Brain microvascular endothelial cell (primary cell): ENCODE data around the gene BMERB1.
"Not testable (repeated sequence)": the region's sequence is repeated elsewhere in the genome, so short reads cannot be mapped to it uniquely, and the experiment has no call there.

Experiments used
- DNase-seq: peaks from one replicate; pipeline ENCODE4 v3.0.0-alpha.2; 2020
- H3K27ac ChIP-seq: fragments of 250-450 bp; sonication (Bioruptor Pico); 2 replicates; pipeline ENCODE4 v1.5.1; 2020; ENCODE audit warnings: mild to moderate bottlenecking, moderate library complexity
- H3K27me3 ChIP-seq: fragments of 250-450 bp; sonication (Bioruptor Pico); replicated peaks from 2 replicates; pipeline ENCODE4 v1.5.1; 2020; ENCODE audit warnings: mild to moderate bottlenecking
- H3K36me3 ChIP-seq: fragments of 250-450 bp; sonication (Bioruptor Pico); replicated peaks from 2 replicates; pipeline ENCODE4 v1.5.1; 2020; ENCODE audit warnings: mild to moderate bottlenecking
- H3K4me3 ChIP-seq: 2 replicates; pipeline ENCODE4 v1.5.1; 2011; ENCODE audit warnings: low read depth, mild to moderate bottlenecking, control low read depth, low read length, moderate library complexity
- CTCF ChIP-seq: IDR thresholded peaks from 2 replicates; pipeline ENCODE4 v1.5.1; 2011; ENCODE audit warnings: low read depth, mild to moderate bottlenecking, moderate library complexity, low read length, control low read depth, inconsistent platforms; ENCODE audit errors: missing control alignments
- in situ Hi-C: cut with HindIII; loops from 2 replicates; pipeline ENCODE4 v1.10.0; 2017; ENCODE audit warnings: low sequenced_read_pairs, low pct_ligation_motif_present

The BMERB1 gene

GRCh38 chr16:15604460-15605440 is 170.4 kb downstream of the BMERB1 start:
- H3K36me3 ChIP-seq, result peaks cover 43% of the 10 kb centered on the region
- no peak overlapping the region for H3K4me3 ChIP-seq
- no peak overlapping the region for H3K27ac ChIP-seq
- no peak for DNase-seq
- in situ Hi-C loops, result no loop called here
- no peaks in the 10 kb centered on the region for H3K27me3 ChIP-seq
- TF ChIP-seq CTCF, result no peak

GRCh38 chr16:15605839-15606517 is 171.6 kb downstream of the BMERB1 start:
- peaks cover 34% of the 10 kb centered on the region for H3K36me3 ChIP-seq
- in situ Hi-C loops, result no loop called here
- DNase-seq, result no peak

GRCh38 chr16:15606518-15607220 is 172.3 kb downstream of the BMERB1 start:
- peaks cover 29% of the 10 kb centered on the region for H3K36me3 ChIP-seq
- no peaks in the 10 kb centered on the region for H3K27me3 ChIP-seq
- no peak overlapping the region for H3K27ac ChIP-seq
- no peak for DNase-seq
- no peak for TF ChIP-seq CTCF
- in situ Hi-C loops, result no loop called here
- H3K4me3 ChIP-seq, result no peak overlapping the region

More at GRCh38 chr16:15605839-15606517, 171.6 kb downstream of the BMERB1 start:
- Histone ChIP-seq H3K4me3 (no peak overlapping the region), H3K27me3 (no peaks in the 10 kb centered on the region), H3K27ac (no peak overlapping the region)
- no peak for TF ChIP-seq CTCF

- DNase-seq, H3K4me3 ChIP-seq, in situ Hi-C loops, H3K27me3 ChIP-seq: not testable (repeated sequence)
- Histone ChIP-seq H3K36me3 (peaks cover 28% of the 10 kb centered on the region), H3K27ac (peak overlapping the region; percentile 25)
Measured at GRCh38 chr16:15607221-15607699, 172.9 kb downstream of the BMERB1 start.

- H3K4me3 ChIP-seq, result no peak overlapping the region
- peaks cover 30% of the 10 kb centered on the region for H3K36me3 ChIP-seq
- in situ Hi-C loops, result no loop called here
- DNase-seq, result peak; percentile 63
- TF ChIP-seq CTCF, result no peak
- H3K27me3 ChIP-seq, result no peaks in the 10 kb centered on the region
- H3K27ac ChIP-seq, result peak overlapping the region; percentile 25
Measured at GRCh38 chr16:15607700-15608396, 173.5 kb downstream of the BMERB1 start.
